ENCODE results near the gene HCRTR2. TPM values are rescaled to one million over a fixed set of nuclear protein-coding genes. Genes with fewer than 3 reads are reported as not detected.
"Not testable (repeated sequence)": the region's sequence is repeated elsewhere in the genome, so short reads cannot be mapped to it uniquely, and the experiment has no call there.

The HCRTR2 gene
- polyA plus RNA-seq, 4 donors = 0.09 TPM; not detected in 3

DNA sequence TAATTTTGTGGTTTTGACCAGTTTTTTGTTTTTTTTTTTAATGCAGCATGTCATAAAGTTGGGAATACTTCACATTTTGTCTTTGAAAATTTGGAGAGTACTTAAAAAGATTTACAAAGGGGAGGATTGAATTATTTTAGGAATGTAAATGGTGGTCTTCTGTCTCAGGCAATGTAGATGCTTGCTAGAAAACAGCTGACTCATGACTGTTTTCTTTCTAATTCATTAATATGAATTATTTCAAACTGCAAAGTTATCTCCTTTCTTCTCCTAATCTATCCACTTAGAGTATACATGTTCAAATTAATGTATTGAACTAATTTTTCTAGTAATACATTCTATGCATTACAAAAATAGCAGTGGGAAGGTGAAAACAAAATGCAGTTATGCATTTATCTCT is 24.9 kb downstream of the HCRTR2 start:
- H3K27me3 ChIP-seq (ENCODE audit: control insufficient read depth in 3 of 3, insufficient read depth in 3 of 3, low read length in 3 of 3) = no peaks in the 10 kb centered on the region
- FAIRE-seq (no peak), DNase-seq (no peak)
- no peak overlapping the region for H3K4me3 ChIP-seq (ENCODE audit: low read depth in 1 of 3, low read length in 3 of 3)
- no peaks in the 10 kb centered on the region for H3K36me3 ChIP-seq (ENCODE audit: control insufficient read depth in 3 of 3, insufficient read depth in 2 of 3, low read depth in 1 of 3, low read length in 3 of 3)
- H3K27ac ChIP-seq (ENCODE audit: low read depth in 1 of 3, low read length in 2 of 3) = no peak overlapping the region
- no peaks in the 10 kb centered on the region for H3K4me1 ChIP-seq (ENCODE audit: control insufficient read depth in 3 of 3, insufficient read depth in 2 of 3, low read depth in 1 of 3, low read length in 2 of 3)
- no peaks in the 10 kb centered on the region for H3K9me3 ChIP-seq (ENCODE audit: control insufficient read depth in 2 of 2, insufficient read depth in 1 of 2, low read depth in 1 of 2, low read length in 1 of 2)

DNA sequence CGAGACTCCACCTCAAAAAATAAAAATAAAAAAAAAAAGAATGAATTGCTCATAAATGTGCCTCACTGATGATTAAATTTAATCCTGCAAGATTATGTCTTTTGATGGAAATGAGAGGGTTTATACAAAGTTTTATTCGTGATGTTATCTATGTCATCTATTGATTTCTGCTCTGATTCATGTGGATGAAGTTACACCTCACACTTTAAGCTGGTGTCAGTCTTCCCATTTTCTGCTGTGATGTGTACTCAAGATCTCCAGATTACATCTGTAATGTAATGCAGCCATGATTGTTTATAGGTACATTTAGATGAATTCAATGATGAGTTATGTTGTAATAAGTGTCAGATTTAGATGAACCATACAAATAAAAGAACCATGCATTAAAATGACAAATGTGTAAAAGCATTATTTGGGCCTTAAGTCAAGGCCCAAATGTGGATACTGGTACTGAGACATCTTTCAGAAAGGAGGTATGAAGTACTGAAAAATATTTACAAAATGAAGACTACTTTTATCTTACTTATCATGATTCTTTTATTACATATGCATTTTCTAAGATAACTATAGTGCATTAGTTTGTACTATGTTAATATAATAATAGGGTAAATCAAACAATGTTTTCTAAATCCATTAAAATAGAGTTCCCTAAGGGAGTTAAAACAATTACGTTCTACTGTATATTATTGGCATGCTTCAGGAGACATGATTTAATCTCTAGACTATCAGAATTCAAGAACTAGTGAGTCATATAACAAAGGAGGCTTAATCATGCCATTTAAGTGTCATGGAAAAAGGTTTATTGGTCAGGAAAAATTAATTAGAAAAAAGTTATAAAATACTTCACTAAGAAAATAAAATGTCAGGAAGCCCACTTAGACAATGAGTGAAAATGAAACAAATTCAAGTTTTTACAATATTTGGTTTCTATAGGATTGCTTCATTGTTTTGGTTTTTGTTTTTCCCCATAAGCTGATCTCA is 34.5 kb downstream of the HCRTR2 start:
- no peak for DNase-seq

GRCh38 chr6:55210952-55211351 is 36.6 kb downstream of the HCRTR2 start:
- Histone ChIP-seq H3K9me3 (ENCODE audit: control insufficient read depth in 2 of 2, insufficient read depth in 1 of 2, low read depth in 1 of 2, low read length in 1 of 2) (no peaks in the 10 kb centered on the region), H3K36me3 (ENCODE audit: control insufficient read depth in 3 of 3, insufficient read depth in 2 of 3, low read depth in 1 of 3, low read length in 3 of 3) (no peaks in the 10 kb centered on the region), H3K4me1 (ENCODE audit: control insufficient read depth in 3 of 3, insufficient read depth in 2 of 3, low read depth in 1 of 3, low read length in 2 of 3) (no peaks in the 10 kb centered on the region), H3K27ac (ENCODE audit: low read depth in 1 of 3, low read length in 2 of 3) (no peak overlapping the region), H3K4me3 (ENCODE audit: low read depth in 1 of 3, low read length in 3 of 3) (no peak overlapping the region), H3K27me3 (ENCODE audit: control insufficient read depth in 3 of 3, insufficient read depth in 3 of 3, low read length in 3 of 3) (no peaks in the 10 kb centered on the region)
- FAIRE-seq (no peak), DNase-seq (no peak)

More for the DNA sequence above, 34.5 kb downstream of the HCRTR2 start:
- no peaks in the 10 kb centered on the region for H3K9me3 ChIP-seq (ENCODE audit: control insufficient read depth in 2 of 2, insufficient read depth in 1 of 2, low read depth in 1 of 2, low read length in 1 of 2)
- no peaks in the 10 kb centered on the region for H3K4me1 ChIP-seq (ENCODE audit: control insufficient read depth in 3 of 3, insufficient read depth in 2 of 3, low read depth in 1 of 3, low read length in 2 of 3)
- no peak overlapping the region for H3K27ac ChIP-seq (ENCODE audit: low read depth in 1 of 3, low read length in 2 of 3)
- no peak overlapping the region for H3K4me3 ChIP-seq (ENCODE audit: low read depth in 1 of 3, low read length in 3 of 3)
- 61 to 64% (median 61%) methylated on average over 3 of the region's 3 CpGs for WGBS, 3 donors
- no peaks in the 10 kb centered on the region for H3K36me3 ChIP-seq (ENCODE audit: control insufficient read depth in 3 of 3, insufficient read depth in 2 of 3, low read depth in 1 of 3, low read length in 3 of 3)
- H3K27me3 ChIP-seq (ENCODE audit: control insufficient read depth in 3 of 3, insufficient read depth in 3 of 3, low read length in 3 of 3) = no peaks in the 10 kb centered on the region
- FAIRE-seq = no peak

DNA sequence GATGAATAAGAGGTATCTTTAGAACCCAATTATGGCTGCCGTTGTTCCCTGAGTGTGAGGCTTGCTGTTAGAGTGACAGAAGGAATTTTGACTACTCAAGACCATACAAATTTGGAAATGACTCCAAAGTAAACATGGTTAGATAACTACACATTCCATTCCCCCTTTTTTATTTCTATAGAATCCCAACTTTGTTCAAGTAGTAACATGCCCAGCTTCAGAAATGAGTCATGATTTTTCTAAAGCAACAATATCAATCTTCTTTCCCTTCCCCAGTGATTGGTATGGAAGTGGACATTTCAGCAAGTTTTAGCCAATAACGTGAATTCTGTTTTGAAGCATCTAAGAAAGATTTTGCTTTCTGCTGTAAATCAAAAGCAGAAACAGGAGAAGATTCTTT is 37.8 kb downstream of the HCRTR2 start:
- no peaks in the 10 kb centered on the region for H3K27me3 ChIP-seq (ENCODE audit: control insufficient read depth in 3 of 3, insufficient read depth in 3 of 3, low read length in 3 of 3)
- no peaks in the 10 kb centered on the region for H3K4me1 ChIP-seq (ENCODE audit: control insufficient read depth in 3 of 3, insufficient read depth in 2 of 3, low read depth in 1 of 3, low read length in 2 of 3)
- H3K36me3 ChIP-seq (ENCODE audit: control insufficient read depth in 3 of 3, insufficient read depth in 2 of 3, low read depth in 1 of 3, low read length in 3 of 3) = no peaks in the 10 kb centered on the region
- WGBS, 3 donors = 65 to 69% (median 66%) methylated on average over 2 of the region's 2 CpGs
- H3K9me3 ChIP-seq (ENCODE audit: control insufficient read depth in 2 of 2, insufficient read depth in 1 of 2, low read depth in 1 of 2, low read length in 1 of 2) = no peaks in the 10 kb centered on the region
- DNase-seq (no peak), FAIRE-seq (no peak)
- no peak overlapping the region for H3K27ac ChIP-seq (ENCODE audit: low read depth in 1 of 3, low read length in 2 of 3)
- H3K4me3 ChIP-seq (ENCODE audit: low read depth in 1 of 3, low read length in 3 of 3) = no peak overlapping the region

GRCh38 chr6:55220961-55221360 is 46.6 kb downstream of the HCRTR2 start:
- FAIRE-seq = no peak

GRCh38 chr6:55227862-55228261 is 53.5 kb downstream of the HCRTR2 start:
- FAIRE-seq (no peak), DNase-seq (no peak)
- H3K27me3 ChIP-seq (ENCODE audit: control insufficient read depth in 3 of 3, insufficient read depth in 3 of 3, low read length in 3 of 3) = no peaks in the 10 kb centered on the region
- 79 to 90% (median 88%) methylated on average over 2 of the region's 2 CpGs for WGBS, 3 donors
- H3K36me3 ChIP-seq (ENCODE audit: control insufficient read depth in 3 of 3, insufficient read depth in 2 of 3, low read depth in 1 of 3, low read length in 3 of 3) = no peaks in the 10 kb centered on the region
- no peaks in the 10 kb centered on the region for H3K4me1 ChIP-seq (ENCODE audit: control insufficient read depth in 3 of 3, insufficient read depth in 2 of 3, low read depth in 1 of 3, low read length in 2 of 3)
- no peaks in the 10 kb centered on the region for H3K9me3 ChIP-seq (ENCODE audit: control insufficient read depth in 2 of 2, insufficient read depth in 1 of 2, low read depth in 1 of 2, low read length in 1 of 2)
- no peak overlapping the region for H3K4me3 ChIP-seq (ENCODE audit: low read depth in 1 of 3, low read length in 3 of 3)
- H3K27ac ChIP-seq (ENCODE audit: low read depth in 1 of 3, low read length in 2 of 3) = no peak overlapping the region

More at GRCh38 chr6:55220961-55221360, 46.6 kb downstream of the HCRTR2 start:
- no peaks in the 10 kb centered on the region for H3K27me3 ChIP-seq (ENCODE audit: control insufficient read depth in 3 of 3, insufficient read depth in 3 of 3, low read length in 3 of 3)
- H3K4me1 ChIP-seq (ENCODE audit: control insufficient read depth in 3 of 3, insufficient read depth in 2 of 3, low read depth in 1 of 3, low read length in 2 of 3) = no peaks in the 10 kb centered on the region
- no peaks in the 10 kb centered on the region for H3K36me3 ChIP-seq (ENCODE audit: control insufficient read depth in 3 of 3, insufficient read depth in 2 of 3, low read depth in 1 of 3, low read length in 3 of 3)
- no peak overlapping the region for H3K27ac ChIP-seq (ENCODE audit: low read depth in 1 of 3, low read length in 2 of 3)
- no peak for DNase-seq
- no peak overlapping the region for H3K4me3 ChIP-seq (ENCODE audit: low read depth in 1 of 3, low read length in 3 of 3)
- 74 to 85% (median 83%) methylated on average over 3 of the region's 3 CpGs for WGBS, 3 donors
- no peaks in the 10 kb centered on the region for H3K9me3 ChIP-seq (ENCODE audit: control insufficient read depth in 2 of 2, insufficient read depth in 1 of 2, low read depth in 1 of 2, low read length in 1 of 2)

- FAIRE-seq = no peak
Observed at GRCh38 chr6:55239099-55239498, 64.8 kb downstream of the HCRTR2 start.

GRCh38 chr6:55240975-55241605 is 66.8 kb downstream of the HCRTR2 start:
- H3K9me3 ChIP-seq (ENCODE audit: control insufficient read depth in 2 of 2, insufficient read depth in 1 of 2, low read depth in 1 of 2, low read length in 1 of 2); H3K4me1 ChIP-seq (ENCODE audit: control insufficient read depth in 3 of 3, insufficient read depth in 2 of 3, low read depth in 1 of 3, low read length in 2 of 3); H3K27ac ChIP-seq (ENCODE audit: low read depth in 1 of 3, low read length in 2 of 3); H3K4me3 ChIP-seq (ENCODE audit: low read depth in 1 of 3, low read length in 3 of 3); H3K36me3 ChIP-seq (ENCODE audit: control insufficient read depth in 3 of 3, insufficient read depth in 2 of 3, low read depth in 1 of 3, low read length in 3 of 3); H3K27me3 ChIP-seq (ENCODE audit: control insufficient read depth in 3 of 3, insufficient read depth in 3 of 3, low read length in 3 of 3): not testable (repeated sequence)
- DNase-seq (peak; percentile 36 to 37), FAIRE-seq (peak; percentile 44)
- WGBS, 3 donors = 38 to 48% (median 46%) methylated on average over 6 of the region's 6 CpGs

More at GRCh38 chr6:55239099-55239498, 64.8 kb downstream of the HCRTR2 start:
- peaks cover 0 to 2% (median 0%) of the 10 kb centered on the region in 3 donors for H3K4me1 ChIP-seq (ENCODE audit: control insufficient read depth in 3 of 3, insufficient read depth in 2 of 3, low read depth in 1 of 3, low read length in 2 of 3)
- no peak overlapping the region for H3K4me3 ChIP-seq (ENCODE audit: low read depth in 1 of 3, low read length in 3 of 3)
- H3K27me3 ChIP-seq (ENCODE audit: control insufficient read depth in 3 of 3, insufficient read depth in 3 of 3, low read length in 3 of 3) = no peaks in the 10 kb centered on the region
- 27 to 48% (median 43%) methylated on average over 1 of the region's 1 CpG for WGBS, 3 donors
- no peaks in the 10 kb centered on the region for H3K36me3 ChIP-seq (ENCODE audit: control insufficient read depth in 3 of 3, insufficient read depth in 2 of 3, low read depth in 1 of 3, low read length in 3 of 3)
- H3K9me3 ChIP-seq (ENCODE audit: control insufficient read depth in 2 of 2, insufficient read depth in 1 of 2, low read depth in 1 of 2, low read length in 1 of 2) = no peaks in the 10 kb centered on the region
- peak in 1 of 2 donors; percentile 1 for DNase-seq
- H3K27ac ChIP-seq (ENCODE audit: low read depth in 1 of 3, low read length in 2 of 3) = no peak overlapping the region
